HCT116 (cell line): Measurements from ENCODE around the gene CCDC192. TPM values are rescaled to one million over a fixed set of nuclear protein-coding genes. Genes with fewer than 3 reads are reported as not detected.

Experiments used
- ATAC-seq: fragments of 200-7000 bp; cut with Tn5 transposase; 2 replicates; pipeline ENCODE4 v1.9.1; 2020; ENCODE audit warnings: mild to moderate bottlenecking, moderate library complexity
- BruUV-seq: library from RNA; stranded (reverse); fragments of 400-500 nt; replicated peaks from 2 replicates; lab custom pipeline; 2021; lab: Mats Ljungman, UMichigan
- CTCF ChIA-PET: fragments of 300-600 bp; sonication (Branson Sonifier 250); formaldehyde crosslinking; loops from one replicate; lab custom pipeline; 2021; ENCODE audit warnings: antibody characterized with exemption; lab: Charles Lee
- POLR2A ChIA-PET: fragments of 300-600, 350-600 bp; sonication (Branson Sonifier 250); formaldehyde crosslinking; loops from one replicate; lab custom pipeline; 2021; ENCODE audit warnings: antibody characterized with exemption; lab: Charles Lee
- RAD21 ChIA-PET, 2 experiments: fragments of 300-600 bp; sonication (Branson Sonifier 250); formaldehyde crosslinking; loops; one replicate each; lab custom pipeline; 2023; ENCODE audit warnings: low total read pairs in 2 of 2; ENCODE audit not compliant: uncharacterized antibody in 2 of 2, unreplicated experiment in 2 of 2, low non-redundant PET in 1 of 2; lab: Charles Lee
- DNase-seq: peaks from one replicate; pipeline ENCODE4 v3.0.0-alpha.2; 2010; ENCODE audit warnings: low read depth, low spot score
- H2AFZ ChIP-seq: fragments of 200-600 bp; shearing (Covaris generic), sonication (generic); 2 replicates; pipeline ENCODE4 v1.6.1; 2017; ENCODE audit warnings: low read depth, mixed run types, mixed read lengths, antibody characterized with exemption, low read length; ENCODE audit not compliant: poor library complexity, severe bottlenecking
- H3K27ac ChIP-seq: 2 replicates; pipeline ENCODE4 v1.5.1; 2012; ENCODE audit warnings: low read depth, low read length
- H3K27me3 ChIP-seq: fragments of 200-600 bp; sonication (generic); 2 replicates; pipeline ENCODE4 v1.6.1; 2016; ENCODE audit warnings: mixed run types, low read length, mixed read lengths; ENCODE audit not compliant: insufficient read depth
- H3K36me3 ChIP-seq, 2 experiments: fragments of 200-500 bp in 1 of 2; fragments of 200-600 bp in 1 of 2; sonication (Bioruptor generic) in 1 of 2; sonication (generic) in 1 of 2; 2 replicates each; pipeline versions ENCODE4 v1.5.1 to v1.6.1; 2014 to 2016; ENCODE audit warnings: low read length in 2 of 2, inconsistent platforms in 1 of 2, mixed read lengths in 1 of 2, mixed run types in 1 of 2; ENCODE audit not compliant: insufficient read depth in 2 of 2, control insufficient read depth in 1 of 2
- H3K4me1 ChIP-seq, 2 experiments: fragments of 200-600 bp in 1 of 2; sonication (generic) in 1 of 2; 2 replicates each; pipeline versions ENCODE4 v1.5.1 to v1.6.1; 2012 to 2017; ENCODE audit warnings: low read length in 2 of 2, inconsistent platforms in 1 of 2, mild to moderate bottlenecking in 1 of 2, mixed read lengths in 1 of 2, mixed run types in 1 of 2, moderate library complexity in 1 of 2; ENCODE audit not compliant: insufficient read depth in 2 of 2, control insufficient read depth in 1 of 2
- H3K4me2 ChIP-seq: fragments of 200-600 bp; sonication (generic); 2 replicates; pipeline ENCODE4 v1.6.1; 2017; ENCODE audit warnings: mixed run types, low read length, mixed read lengths
- H3K4me3 ChIP-seq, 2 experiments: fragments of 200-600 bp in 1 of 2; sonication (generic) in 1 of 2; replicated peaks in 1 of 2; 2 replicates each; pipeline ENCODE4 v1.5.1; 2011 to 2016; ENCODE audit warnings: low read length in 2 of 2, control low read depth in 1 of 2, low read depth in 1 of 2, mild to moderate bottlenecking in 1 of 2, mixed read lengths in 1 of 2, mixed run types in 1 of 2
- H3K79me2 ChIP-seq: fragments of 200-600 bp; sonication (generic); 2 replicates; pipeline ENCODE4 v1.6.1; 2017; ENCODE audit warnings: mild to moderate bottlenecking, mixed run types, low read length, moderate library complexity, mixed read lengths; ENCODE audit not compliant: insufficient read depth
- H3K9ac ChIP-seq: fragments of 200-600 bp; sonication (generic); 2 replicates; pipeline ENCODE4 v1.6.1; 2016; ENCODE audit warnings: low read length, mixed read lengths
- H3K9me2 ChIP-seq: fragments of 200-600 bp; sonication (generic), shearing (Covaris generic); 2 replicates; pipeline ENCODE4 v1.6.1; 2017; ENCODE audit warnings: mixed run types, mild to moderate bottlenecking, moderate library complexity; ENCODE audit not compliant: insufficient read depth
- H3K9me3 ChIP-seq, 2 experiments: fragments of 200-500 bp in 1 of 2; fragments of 200-600 bp in 1 of 2; sonication (Bioruptor generic) in 1 of 2; sonication (generic) in 1 of 2; 2 replicates each; pipeline ENCODE4 v1.6.1; 2014 to 2017; ENCODE audit warnings: low read length in 2 of 2, mixed read lengths in 2 of 2, inconsistent platforms in 1 of 2, low read depth in 1 of 2, mild to moderate bottlenecking in 1 of 2, mixed run types in 1 of 2, moderate library complexity in 1 of 2; ENCODE audit not compliant: control insufficient read depth in 1 of 2, insufficient read depth in 1 of 2
- H4K20me1 ChIP-seq: fragments of 200-600 bp; sonication (generic), shearing (Covaris generic); 2 replicates; pipeline ENCODE4 v1.6.1; 2017; ENCODE audit warnings: mixed run types, mild to moderate bottlenecking, moderate library complexity; ENCODE audit not compliant: insufficient read depth
- ATF3 ChIP-seq: IDR thresholded peaks from 2 replicates; pipeline ENCODE4 v1.6.1; 2012
- CBX3 ChIP-seq: IDR thresholded peaks from 2 replicates; pipeline ENCODE4 v1.6.1; 2012; ENCODE audit warnings: low read depth
- CEBPB ChIP-seq: IDR thresholded peaks from 2 replicates; pipeline ENCODE4 v1.6.1; 2012; ENCODE audit warnings: low read depth
- CTCF ChIP-seq, 3 experiments: fragments of 200-600 bp in 1 of 3; sonication (generic) in 1 of 3; IDR thresholded peaks in 2 of 3; conservative IDR thresholded peaks in 1 of 3; 2 replicates each; pipeline ENCODE4 v1.5.1; 2012 to 2017; ENCODE audit warnings: low read depth in 2 of 3, low read length in 2 of 3, antibody characterized with exemption in 1 of 3, borderline replicate concordance in 1 of 3, control low read depth in 1 of 3, mild to moderate bottlenecking in 1 of 3, mixed read lengths in 1 of 3, mixed run types in 1 of 3, moderate library complexity in 1 of 3; ENCODE audit not compliant: insufficient read depth in 1 of 3
- EGR1 ChIP-seq: IDR thresholded peaks from 2 replicates; pipeline ENCODE4 v1.6.1; 2012; ENCODE audit warnings: low read depth
- ELF1 ChIP-seq: IDR thresholded peaks from 2 replicates; pipeline ENCODE4 v1.6.1; 2012; ENCODE audit warnings: low read depth, borderline replicate concordance
- EZH2 ChIP-seq: fragments of 200-600 bp; sonication (generic); IDR thresholded peaks from 2 replicates; pipeline ENCODE4 v1.6.1; 2017; ENCODE audit warnings: antibody characterized with exemption, mixed run types
- FOSL1 ChIP-seq: IDR thresholded peaks from 2 replicates; pipeline ENCODE4 v1.6.1; 2012; ENCODE audit warnings: low read depth
- JUND ChIP-seq: IDR thresholded peaks from 2 replicates; pipeline ENCODE4 v1.6.1; 2012
- MAX ChIP-seq: IDR thresholded peaks from 2 replicates; pipeline ENCODE4 v1.6.1; 2012
- POLR2AphosphoS5 ChIP-seq: IDR thresholded peaks from 2 replicates; pipeline ENCODE4 v1.6.1; 2011; ENCODE audit warnings: mild to moderate bottlenecking, low read depth, low read length, moderate library complexity
- RAD21 ChIP-seq: IDR thresholded peaks from 2 replicates; pipeline ENCODE4 v1.6.1; 2012; ENCODE audit warnings: low read depth, mild to moderate bottlenecking
- SIN3A ChIP-seq: IDR thresholded peaks from 2 replicates; pipeline ENCODE4 v1.6.1; 2012; ENCODE audit warnings: low read depth
- SP1 ChIP-seq: IDR thresholded peaks from 2 replicates; pipeline ENCODE4 v1.6.1; 2012; ENCODE audit warnings: low read depth
- ZFX ChIP-seq: fragments of 450-650 bp; IDR thresholded peaks from 2 replicates; pipeline ENCODE4 v1.6.1; 2017
- ZNF274 ChIP-seq: fragments of 200-500 bp; sonication (Bioruptor generic); IDR thresholded peaks from 2 replicates; pipeline ENCODE4 v1.6.1; 2014; ENCODE audit warnings: mild to moderate bottlenecking, low read depth, low read length, inconsistent platforms
- intact Hi-C: fragments of 100-400 bp; cut with micrococcal nuclease; formaldehyde crosslinking; loops from 2 replicates; pipeline ENCODE4 v1.10.0; 2022
- total RNA-seq: library from RNA; stranded (reverse); gene quantifications from one replicate; pipeline ENCODE4 v1.2.1, GENCODE V29; 2021; ENCODE audit not compliant: unreplicated experiment

The CCDC192 gene
- total RNA-seq, 1 experiment from 2014 or later: not detected

GRCh38 chr5:127875235-127876021 is 172.2 kb downstream of the CCDC192 start:
- intact Hi-C loops: loop anchor here (2.0 to 10.0 kb wide), 4 partner anchors 311 to 969 kb away; no protein-coding TSS in a partner anchor
- ChIA-PET POLR2A (no interaction called here), CTCF (interaction anchor here (0.6 to 1.4 kb wide), 7 partner anchors 10 to 624 kb away, joined by 3 to 10 read pairs (median 4); no protein-coding TSS in a partner anchor), RAD21 (interaction anchor here (1.0 to 1.2 kb wide), 2 partner anchors 324 to 330 kb away, joined by 3 read pairs; no protein-coding TSS in a partner anchor)
- Histone ChIP-seq H3K36me3 (no peaks in the 10 kb centered on the region), H2AFZ (peak overlapping the region; percentile 13), H3K4me3 (no peak overlapping the region), H3K9me3 (no peaks in the 10 kb centered on the region), H4K20me1 (no peaks in the 10 kb centered on the region), H3K27me3 (no peaks in the 10 kb centered on the region), H3K4me1 (peaks cover 14 to 26% of the 10 kb centered on the region in 2 experiments), H3K4me2 (peak overlapping the region; percentile 68), H3K27ac (peak overlapping the region; percentile 0; the same call in 1 of the 2 replicates), H3K9ac (no peak overlapping the region), H3K9me2 (no peaks in the 10 kb centered on the region), H3K79me2 (no peaks in the 10 kb centered on the region)
- peak; percentile 65 for DNase-seq
- no TSS peak for BruUV-seq
- peak; percentile 84 for ATAC-seq
- TF ChIP-seq EGR1 (no peak), POLR2AphosphoS5 (no peak), JUND (no peak), FOSL1 (no peak), CEBPB (no peak), RAD21 (peak; percentile 84), CTCF (IDR thresholded peaks at IDR 0.05 in 2 of 3, conservative IDR thresholded peaks at IDR 0.05 in 1 of 3; ENCODE audit: borderline replicate concordance in 1 of 3, insufficient read depth in 1 of 3, low read depth in 2 of 3, low read length in 2 of 3) (peak; percentile 5 to 53 (median 52); a peak in 3 of 6 replicates), ELF1 (no peak), EZH2 (no peak), CBX3 (peak; percentile 38; the same call in 1 of the 2 replicates), SIN3A (no peak), ATF3 (no peak), ZNF274 (no peak), SP1 (no peak), ZFX (no peak), MAX (peak; percentile 56; the same call in 1 of the 2 replicates)
